Natural killer cell (primary cell): ENCODE measurements around the gene SELENOV. TPM values are rescaled to one million over a fixed set of nuclear protein-coding genes. Genes with fewer than 3 reads are reported as not detected.

ENCODE experiments used
- ATAC-seq, 3 donors: fragments of 150-1000 bp in 2 of 3; fragments of 200-7000 bp in 1 of 3; cut with Tn5 transposase; 1 replicate in 1 of 3; 2 replicates in 2 of 3; pipeline ENCODE4 v1.10.0; 2021; ENCODE audit warnings: mild to moderate bottlenecking in 2 of 3, moderate library complexity in 2 of 3
- DNase-seq, 2 donors: peaks; one replicate each; pipeline versions ENCODE4 v3.0.0 to v3.0.0-alpha.2; 2013 to 2021; ENCODE audit warnings: mixed read lengths in 1 of 2
- H3K27ac ChIP-seq: one replicate; pipeline ENCODE4 v1.5.1; 2013; ENCODE audit warnings: mild to moderate bottlenecking, low read length
- H3K27me3 ChIP-seq: one replicate; pipeline ENCODE4 v1.6.1; 2013; ENCODE audit warnings: low read length; ENCODE audit not compliant: control insufficient read depth, insufficient read depth
- H3K36me3 ChIP-seq: one replicate; pipeline ENCODE4 v1.6.1; 2013; ENCODE audit warnings: low read length; ENCODE audit not compliant: control insufficient read depth, insufficient read depth
- H3K4me1 ChIP-seq: one replicate; pipeline ENCODE4 v1.6.1; 2013; ENCODE audit warnings: low read length; ENCODE audit not compliant: control insufficient read depth, insufficient read depth
- H3K4me3 ChIP-seq: one replicate; pipeline ENCODE4 v1.5.1; 2013; ENCODE audit warnings: low read length
- H3K9me3 ChIP-seq: one replicate; pipeline ENCODE4 v1.6.1; 2013; ENCODE audit warnings: low read length; ENCODE audit not compliant: control insufficient read depth, insufficient read depth
- H3K27ac Mint-ChIP-seq, 2 donors: one replicate each; pipeline ENCODE4 v1.8.0; 2022; ENCODE audit warnings: mild to moderate bottlenecking in 2 of 2, mixed read lengths in 2 of 2, moderate library complexity in 1 of 2
- H3K27me3 Mint-ChIP-seq, 2 donors: one replicate each; pipeline ENCODE4 v1.8.0; 2022; ENCODE audit warnings: low read depth in 2 of 2, mixed read lengths in 2 of 2
- H3K36me3 Mint-ChIP-seq: one replicate; pipeline ENCODE4 v1.8.0; 2022; ENCODE audit warnings: mixed read lengths
- H3K4me1 Mint-ChIP-seq, 2 donors: one replicate each; pipeline ENCODE4 v1.8.0; 2022; ENCODE audit warnings: mixed read lengths in 2 of 2
- H3K4me3 Mint-ChIP-seq: one replicate; pipeline ENCODE4 v1.8.0; 2022; ENCODE audit warnings: mild to moderate bottlenecking, moderate library complexity, mixed read lengths
- H3K9me3 Mint-ChIP-seq, 2 donors: one replicate each; pipeline ENCODE4 v1.8.0; 2022; ENCODE audit warnings: mixed read lengths in 2 of 2
- CTCF ChIP-seq: fragments of 200-600 bp; IDR thresholded peaks from one replicate; pipeline ENCODE4 v1.8.0; 2022; ENCODE audit warnings: antibody characterized with exemption
- WGBS: methylation state at CpG from one replicate; pipeline ENCODE4 v1.1.7; 2013; ENCODE audit warnings: missing lambda C conversion rate; ENCODE audit not compliant: insufficient coverage; 5-methylcytosine and 5-hydroxymethylcytosine counted together
- intact Hi-C: fragments of 100-400 bp; cut with micrococcal nuclease; formaldehyde crosslinking; loops from one replicate; pipeline ENCODE4 v1.14.2; 2022
- total RNA-seq, 4 donors: library from RNA; stranded (reverse); fragments of 120-200 nt in 1 of 4; gene quantifications; one replicate each; pipeline versions ENCODE4 v1.2.3 to v1.2.4, GENCODE V29; 2013 to 2022

The SELENOV gene
- total RNA-seq, 3 donors from 2014 or later (not counting 1 experiment from before 2014, with no cell fraction given): not detected

GRCh38 chr19:39531834-39532232 is 16.9 kb downstream of the SELENOV start:
- Mint-ChIP-seq H3K36me3 (no peaks in the 10 kb centered on the region), H3K4me3 (peak overlapping the region; percentile 93), H3K4me1 (peaks cover 8 to 13% of the 10 kb centered on the region in 2 donors), H3K9me3 (no peaks in the 10 kb centered on the region), H3K27ac (peak overlapping the region; percentile 79 to 86), H3K27me3 (no peaks in the 10 kb centered on the region)
- Histone ChIP-seq H3K4me3 (peak overlapping the region; percentile 70), H3K36me3 (no peaks in the 10 kb centered on the region), H3K9me3 (no peaks in the 10 kb centered on the region), H3K4me1 (peaks cover 14% of the 10 kb centered on the region), H3K27ac (peak overlapping the region; percentile 73), H3K27me3 (no peaks in the 10 kb centered on the region)
- TF ChIP-seq CTCF: no peak
- DNase-seq (no peak), ATAC-seq (no peak)
- 74% methylated on average over 14 of the region's 14 CpGs for WGBS
- intact Hi-C loops: loop anchor here (1.0 to 5.0 kb wide), 4 partner anchors 58 to 409 kb away; partner anchors contain the start of gene PLEKHG2

- Mint-ChIP-seq H3K36me3 (no peaks in the 10 kb centered on the region), H3K4me1 (peaks cover 8 to 13% of the 10 kb centered on the region in 2 donors), H3K4me3 (peak within 1 kb of the TSS; percentile 93), H3K27me3 (no peaks in the 10 kb centered on the region), H3K27ac (peak within 1 kb of the TSS; percentile 79 to 86), H3K9me3 (no peaks in the 10 kb centered on the region)
- peaks cover 14% of the 10 kb centered on the region for H3K4me1 ChIP-seq
- intact Hi-C loops: loop anchor here (1.0 to 5.0 kb wide), 4 partner anchors 58 to 410 kb away; partner anchors contain the start of gene PLEKHG2
- DNase-seq (peak; percentile 92 to 100), ATAC-seq (peak; percentile 96 to 99 (median 97))
- H3K27me3 ChIP-seq: no peaks in the 10 kb centered on the region
- peak within 1 kb of the TSS; percentile 73 for H3K27ac ChIP-seq
- TF ChIP-seq CTCF: peak; percentile 90
- H3K4me3 ChIP-seq: peak within 1 kb of the TSS; percentile 70
- no peaks in the 10 kb centered on the region for H3K36me3 ChIP-seq
- under 1% methylated on average over 65 of the region's 65 CpGs for WGBS
- H3K9me3 ChIP-seq: no peaks in the 10 kb centered on the region
These were observed 17.5 kb downstream of the SELENOV start, which contains the start of gene EID2B for GRCh38 chr19:39532233-39533002. Gene EID2B (minus strand): TSS chr19:39532852. CDS start chr19:39532802, 50 bp downstream.

- no peak for TF ChIP-seq CTCF
These were observed 18.1 kb downstream of the SELENOV start for GRCh38 chr19:39533003-39533512.

More at GRCh38 chr19:39533003-39533512, 18.1 kb downstream of the SELENOV start:
- no peak for DNase-seq
- Mint-ChIP-seq H3K36me3 (no peaks in the 10 kb centered on the region), H3K27me3 (no peaks in the 10 kb centered on the region), H3K4me3 (peak overlapping the region; percentile 93), H3K4me1 (peaks cover 15 to 16% of the 10 kb centered on the region in 2 donors), H3K9me3 (no peaks in the 10 kb centered on the region), H3K27ac (peak overlapping the region; percentile 79 to 86)
- Histone ChIP-seq H3K27me3 (no peaks in the 10 kb centered on the region), H3K4me3 (peak overlapping the region; percentile 70), H3K9me3 (no peaks in the 10 kb centered on the region), H3K4me1 (peaks cover 14% of the 10 kb centered on the region), H3K27ac (no peak overlapping the region), H3K36me3 (no peaks in the 10 kb centered on the region)
- intact Hi-C loops: loop anchor here (2.0 to 5.0 kb wide), 3 partner anchors 121 to 410 kb away; partner anchors contain the start of gene PLEKHG2
- ATAC-seq: peak in 2 of 3 donors; percentile 6 to 8
- WGBS: 22% methylated on average over 12 of the region's 12 CpGs
